Measurements from ENCODE around the gene PARS2.

DNA sequence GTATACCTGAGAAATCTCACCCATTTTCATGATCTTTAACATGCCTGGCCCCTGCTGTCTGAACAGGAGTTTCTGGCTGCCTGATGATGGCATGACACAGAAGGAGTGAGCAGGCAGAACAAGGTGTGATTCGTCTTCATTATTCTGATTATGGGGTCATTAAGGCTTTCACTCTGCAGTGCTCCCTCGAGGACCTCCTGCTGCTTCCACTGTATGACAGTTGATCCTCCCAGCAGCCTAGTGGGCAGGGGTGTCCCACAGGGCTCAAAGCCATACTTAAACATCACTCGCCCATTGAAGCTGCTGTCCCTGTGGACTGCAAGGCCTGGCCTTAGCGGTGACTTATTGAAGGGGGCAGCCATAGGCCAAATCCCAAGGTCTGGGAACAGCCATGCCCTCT, 12.7 kb upstream of the PARS2 start:
- TF ChIP-seq, protein P1, sequence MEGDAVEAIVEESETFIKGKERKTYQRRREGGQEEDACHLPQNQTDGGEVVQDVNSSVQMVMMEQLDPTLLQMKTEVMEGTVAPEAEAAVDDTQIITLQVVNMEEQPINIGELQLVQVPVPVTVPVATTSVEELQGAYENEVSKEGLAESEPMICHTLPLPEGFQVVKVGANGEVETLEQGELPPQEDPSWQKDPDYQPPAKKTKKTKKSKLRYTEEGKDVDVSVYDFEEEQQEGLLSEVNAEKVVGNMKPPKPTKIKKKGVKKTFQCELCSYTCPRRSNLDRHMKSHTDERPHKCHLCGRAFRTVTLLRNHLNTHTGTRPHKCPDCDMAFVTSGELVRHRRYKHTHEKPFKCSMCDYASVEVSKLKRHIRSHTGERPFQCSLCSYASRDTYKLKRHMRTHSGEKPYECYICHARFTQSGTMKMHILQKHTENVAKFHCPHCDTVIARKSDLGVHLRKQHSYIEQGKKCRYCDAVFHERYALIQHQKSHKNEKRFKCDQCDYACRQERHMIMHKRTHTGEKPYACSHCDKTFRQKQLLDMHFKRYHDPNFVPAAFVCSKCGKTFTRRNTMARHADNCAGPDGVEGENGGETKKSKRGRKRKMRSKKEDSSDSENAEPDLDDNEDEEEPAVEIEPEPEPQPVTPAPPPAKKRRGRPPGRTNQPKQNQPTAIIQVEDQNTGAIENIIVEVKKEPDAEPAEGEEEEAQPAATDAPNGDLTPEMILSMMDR (IDR thresholded peaks at IDR 0.05; ENCODE audit: poor library complexity) = no peak
- TF ChIP-seq EZH2 (IDR thresholded peaks at IDR 0.05; ENCODE audit: borderline replicate concordance) (no peak), EZH2phosphoT487 (IDR thresholded peaks at IDR 0.05; ENCODE audit: low read depth, severe bottlenecking, unreplicated experiment) (no peak)
